ENCODE data around the gene SPINK6. TPM values are rescaled to one million over a fixed set of nuclear protein-coding genes. Genes with fewer than 3 reads are reported as not detected.

The SPINK6 gene
- total and polyA plus RNA-seq, 9 of the 15 experiments (the other 6 are each of a cell fraction or from before 2014, with no cell fraction given): not detected

GRCh38 chr5:148177207-148177606 is 25.6 kb upstream of the SPINK6 start:
- WGBS (ENCODE audit: insufficient coverage, low coverage, missing lambda C conversion rate): 27% methylated on average over 1 of the region's 1 CpG
- POLR2A ChIA-PET: no interaction called here
- in situ Hi-C loops (cut with MboI): loop anchor here (5.0 to 25.0 kb wide), 2 partner anchors 555 to 860 kb away; no protein-coding TSS in a partner anchor

More at GRCh38 chr5:148177207-148177606, 25.6 kb upstream of the SPINK6 start:
- CTCF ChIA-PET (ENCODE audit: low intra/inter-chr PET ratio): no interaction called here
- no peaks in the 10 kb centered on the region for H3K79me2 ChIP-seq (ENCODE audit: control insufficient read depth, insufficient read depth, low read length)
- no peak overlapping the region for H3K4me3 ChIP-seq
- no peaks in the 10 kb centered on the region for H4K20me1 ChIP-seq (replicated peaks; ENCODE audit: control insufficient read depth, insufficient read depth, low read length)
- TF ChIP-seq ZBTB1 (CRISPR knock-in tag; IDR thresholded peaks at IDR 0.05; ENCODE audit: borderline replicate concordance, low read depth) (no peak), ESRRB (CRISPR knock-in tag; IDR thresholded peaks at IDR 0.05; ENCODE audit: borderline replicate concordance) (no peak), HDGF (IDR thresholded peaks at IDR 0.05) (no peak), ZNF174 (CRISPR knock-in tag; IDR thresholded peaks at IDR 0.05) (no peak), SLC30A9 (CRISPR knock-in tag; IDR thresholded peaks at IDR 0.05) (no peak), FOXK1 (CRISPR knock-in tag; IDR thresholded peaks at IDR 0.05; ENCODE audit: borderline replicate concordance) (no peak), ZFP36 (IDR thresholded peaks at IDR 0.05; ENCODE audit: low read depth, low read length, partially characterized antibody) (no peak), CCNT2 (IDR thresholded peaks at IDR 0.05; ENCODE audit: borderline replicate concordance, extremely low read depth, insufficient read length, low read depth, low read length) (no peak), ARID4B (CRISPR knock-in tag; IDR thresholded peaks at IDR 0.05) (no peak), EGR1 (conservative IDR thresholded peaks at IDR 0.05) (no peak), BDP1 (IDR thresholded peaks at IDR 0.05; ENCODE audit: insufficient read depth, insufficient read length) (no peak), RREB1 (CRISPR knock-in tag; IDR thresholded peaks at IDR 0.05) (no peak)
- H3K36me3 ChIP-seq (ENCODE audit: control insufficient read depth, insufficient read depth, low read length): no peaks in the 10 kb centered on the region
- H2AFZ ChIP-seq (ENCODE audit: low read depth, low read length): no peak overlapping the region
- H3K4me2 ChIP-seq (ENCODE audit: insufficient read depth, low read length): no peak overlapping the region
- FAIRE-seq (no peak), DNase-seq (ENCODE audit: extremely low read depth in 1 of 4, low spot score in 3 of 4) (no peak), ATAC-seq (no peak)
- no peak overlapping the region for H3K9ac ChIP-seq (ENCODE audit: insufficient read depth in 1 of 2, low read depth in 2 of 2, low read length in 2 of 2)
- intact Hi-C loops (cut with micrococcal nuclease): loop anchor here (10.0 kb wide), 1 partner anchor 938 kb away; no protein-coding TSS in a partner anchor
- no peaks in the 10 kb centered on the region for H3K9me1 ChIP-seq (ENCODE audit: control insufficient read depth, insufficient read depth, low read length)
- H3K27ac ChIP-seq (ENCODE audit: extremely low read depth, low read depth, low read length): no peak overlapping the region
- H3K9me3 ChIP-seq (replicated peaks; ENCODE audit: control insufficient read depth, insufficient read depth, low read depth, low read length): no peaks in the 10 kb centered on the region
- H3K4me1 ChIP-seq (replicated peaks in 1 of 2; ENCODE audit: control insufficient read depth in 2 of 2, insufficient read depth in 2 of 2, low read length in 2 of 2): no peaks in the 10 kb centered on the region
- no peaks in the 10 kb centered on the region for H3K27me3 ChIP-seq (ENCODE audit: control insufficient read depth in 2 of 2, insufficient read depth in 2 of 2, low read length in 2 of 2)
- no TSS peak for BruUV-seq (replicated peaks)

Data from K562 (cell line).